Smooth muscle cell (in vitro differentiated cells): ENCODE measurements around the gene EFR3B. TPM values are rescaled to one million over a fixed set of nuclear protein-coding genes. Genes with fewer than 3 reads are reported as not detected.

ENCODE experiments used
- DNase-seq: peaks from one replicate; lab custom pipeline; 2025; ENCODE audit not compliant: unreplicated experiment; lab: John Stamatoyannopoulos, UW
- H2AFZ ChIP-seq: fragments of 200-600 bp; sonication (generic); 2 replicates; pipeline ENCODE4 v1.6.0; 2016; ENCODE audit warnings: antibody characterized with exemption, low read depth, mild to moderate bottlenecking
- H3F3A ChIP-seq: fragments of 200-600 bp; sonication (generic); 2 replicates; pipeline ENCODE4 v1.6.0; 2017; ENCODE audit warnings: antibody characterized with exemption, low read depth
- H3K27ac ChIP-seq: fragments of 200-600 bp; sonication (generic); 2 replicates; pipeline ENCODE4 v1.5.1; 2016; ENCODE audit warnings: low read depth, mild to moderate bottlenecking
- H3K27me3 ChIP-seq: fragments of 200-600 bp; sonication (generic); 2 replicates; pipeline ENCODE4 v1.6.1; 2016; ENCODE audit warnings: low read depth, mild to moderate bottlenecking
- H3K36me3 ChIP-seq: fragments of 200-600 bp; sonication (generic); 2 replicates; pipeline ENCODE4 v1.5.1; 2016; ENCODE audit warnings: low read depth
- H3K4me1 ChIP-seq: fragments of 200-600 bp; sonication (generic); 2 replicates; pipeline ENCODE4 v1.5.1; 2016; ENCODE audit warnings: low read depth
- H3K4me2 ChIP-seq: fragments of 200-600 bp; sonication (generic); 2 replicates; pipeline ENCODE4 v1.6.0; 2016; ENCODE audit warnings: mild to moderate bottlenecking
- H3K4me3 ChIP-seq: fragments of 200-600 bp; sonication (generic); 2 replicates; pipeline ENCODE4 v1.5.1; 2016; ENCODE audit warnings: mild to moderate bottlenecking
- H3K79me2 ChIP-seq: fragments of 200-600 bp; sonication (generic); 2 replicates; pipeline ENCODE4 v1.6.0; 2016; ENCODE audit warnings: low read depth, mild to moderate bottlenecking
- H3K9ac ChIP-seq: fragments of 200-600 bp; sonication (generic); 2 replicates; pipeline ENCODE4 v1.6.0; 2016; ENCODE audit warnings: low read depth
- H3K9me3 ChIP-seq: fragments of 200-600 bp; sonication (generic); replicated peaks from 2 replicates; pipeline ENCODE4 v1.5.1; 2016; ENCODE audit warnings: low read depth
- H4K20me1 ChIP-seq: fragments of 200-600 bp; sonication (generic); 2 replicates; pipeline ENCODE4 v1.6.0; 2016; ENCODE audit warnings: low read depth
- WGBS: methylation state at CpG from one replicate; pipeline ENCODE4 v1.1.7; 2016; ENCODE audit warnings: low lambda C conversion rate; 5-methylcytosine and 5-hydroxymethylcytosine counted together
- polyA plus RNA-seq: library from polyadenylated mRNA; unstranded; fragments of >200 nt; fragmentation: Nextera tagmentation; extraction: Ambion mirVana; gene quantifications from 2 replicates; pipeline ENCODE4 v1.2.1, GENCODE V29; 2016
- total RNA-seq: library from RNA; depleted of rRNA; stranded (reverse); fragments of >200 nt; gene quantifications from 2 replicates; pipeline ENCODE4 v1.2.3, GENCODE V29; 2014
- TF ChIP-seq, protein P1 (sequence below): fragments of 200-600 bp; sonication (generic); IDR thresholded peaks from 2 replicates; pipeline ENCODE4 v1.5.1; 2017; ENCODE audit warnings: borderline replicate concordance, mild to moderate bottlenecking, antibody characterized with exemption; ENCODE audit not compliant: insufficient read depth, poor library complexity, severe bottlenecking

EFR3B gene
- total and polyA plus RNA-seq, 2 experiments from 2014 or later, result 4.0 to 5.2 TPM

DNA sequence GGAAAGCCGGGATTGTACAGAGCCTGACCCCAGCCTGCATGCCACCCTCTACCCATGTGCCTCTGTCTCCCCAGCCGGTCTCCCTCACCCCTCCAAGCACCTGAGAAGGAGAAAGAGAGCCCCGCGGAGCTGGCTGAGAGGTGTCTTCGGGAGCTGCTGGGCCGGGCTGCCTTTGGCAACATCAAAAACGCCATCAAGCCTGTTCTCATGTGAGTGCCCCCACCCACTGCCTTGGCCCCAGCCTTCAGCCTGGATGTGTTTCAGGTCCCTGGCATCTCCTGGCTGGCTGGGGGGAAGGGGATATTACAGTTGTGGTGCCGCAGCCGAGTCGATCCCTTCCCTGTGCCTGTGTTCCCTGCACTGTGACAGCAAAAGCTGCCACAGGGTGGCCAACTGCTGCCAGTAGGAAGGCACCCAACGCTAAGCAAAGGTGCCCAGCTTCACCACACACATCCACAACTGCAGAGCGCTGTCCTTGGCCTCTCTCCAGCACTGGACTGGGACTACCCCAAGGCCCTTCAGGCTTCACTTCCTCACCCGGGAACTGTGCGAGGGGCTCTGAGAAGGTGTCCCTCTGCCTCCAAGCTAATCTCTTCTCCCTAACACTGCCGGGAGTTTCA lies 88.1 kb downstream of the EFR3B start:
- no peaks in the 10 kb centered on the region for H3K79me2 ChIP-seq
- no peaks in the 10 kb centered on the region for H3F3A ChIP-seq
- 87% methylated on average over 15 of the region's 15 CpGs for WGBS
- H3K4me1 ChIP-seq, result peaks cover 19% of the 10 kb centered on the region
- no peaks in the 10 kb centered on the region for H4K20me1 ChIP-seq
- DNase-seq, result no peak
- H2AFZ ChIP-seq, result no peak overlapping the region
- H3K27ac ChIP-seq, result no peak overlapping the region
- no peak overlapping the region for H3K9ac ChIP-seq
- H3K27me3 ChIP-seq, result peaks cover 6% of the 10 kb centered on the region
- H3K4me3 ChIP-seq, result no peak overlapping the region
- TF ChIP-seq, protein P1, sequence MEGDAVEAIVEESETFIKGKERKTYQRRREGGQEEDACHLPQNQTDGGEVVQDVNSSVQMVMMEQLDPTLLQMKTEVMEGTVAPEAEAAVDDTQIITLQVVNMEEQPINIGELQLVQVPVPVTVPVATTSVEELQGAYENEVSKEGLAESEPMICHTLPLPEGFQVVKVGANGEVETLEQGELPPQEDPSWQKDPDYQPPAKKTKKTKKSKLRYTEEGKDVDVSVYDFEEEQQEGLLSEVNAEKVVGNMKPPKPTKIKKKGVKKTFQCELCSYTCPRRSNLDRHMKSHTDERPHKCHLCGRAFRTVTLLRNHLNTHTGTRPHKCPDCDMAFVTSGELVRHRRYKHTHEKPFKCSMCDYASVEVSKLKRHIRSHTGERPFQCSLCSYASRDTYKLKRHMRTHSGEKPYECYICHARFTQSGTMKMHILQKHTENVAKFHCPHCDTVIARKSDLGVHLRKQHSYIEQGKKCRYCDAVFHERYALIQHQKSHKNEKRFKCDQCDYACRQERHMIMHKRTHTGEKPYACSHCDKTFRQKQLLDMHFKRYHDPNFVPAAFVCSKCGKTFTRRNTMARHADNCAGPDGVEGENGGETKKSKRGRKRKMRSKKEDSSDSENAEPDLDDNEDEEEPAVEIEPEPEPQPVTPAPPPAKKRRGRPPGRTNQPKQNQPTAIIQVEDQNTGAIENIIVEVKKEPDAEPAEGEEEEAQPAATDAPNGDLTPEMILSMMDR, result no peak
- H3K36me3 ChIP-seq, result no peaks in the 10 kb centered on the region
- H3K9me3 ChIP-seq, result no peaks in the 10 kb centered on the region
- H3K4me2 ChIP-seq, result no peak overlapping the region

DNA sequence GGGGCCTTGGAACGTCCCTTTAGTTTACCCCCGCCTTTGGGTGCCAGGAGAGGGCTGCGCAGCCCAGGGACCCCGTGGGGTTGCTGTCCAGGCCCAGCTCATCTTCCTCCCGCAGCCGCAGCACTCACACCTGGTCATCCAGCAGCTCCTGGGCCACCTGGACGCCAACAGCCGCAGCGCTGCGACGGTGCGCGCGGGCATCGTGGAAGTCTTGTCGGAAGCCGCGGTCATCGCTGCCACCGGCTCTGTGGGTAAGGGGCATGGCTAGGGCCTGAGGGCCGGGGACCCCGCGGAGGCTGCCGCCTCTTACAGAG lies 89.3 kb downstream of the EFR3B start:
- WGBS, result 64% methylated on average over 24 of the region's 24 CpGs
- Histone ChIP-seq H4K20me1 (no peaks in the 10 kb centered on the region), H3K36me3 (no peaks in the 10 kb centered on the region), H3K4me1 (peaks cover 19% of the 10 kb centered on the region), H3K79me2 (no peaks in the 10 kb centered on the region), H2AFZ (no peak overlapping the region), H3K4me2 (peak overlapping the region; percentile 81), H3K27ac (no peak overlapping the region), H3F3A (no peaks in the 10 kb centered on the region), H3K9ac (no peak overlapping the region), H3K9me3 (no peaks in the 10 kb centered on the region), H3K27me3 (peaks cover 6% of the 10 kb centered on the region), H3K4me3 (peak overlapping the region; percentile 26)
- TF ChIP-seq, protein P1, result no peak
- no peak for DNase-seq

DNA sequence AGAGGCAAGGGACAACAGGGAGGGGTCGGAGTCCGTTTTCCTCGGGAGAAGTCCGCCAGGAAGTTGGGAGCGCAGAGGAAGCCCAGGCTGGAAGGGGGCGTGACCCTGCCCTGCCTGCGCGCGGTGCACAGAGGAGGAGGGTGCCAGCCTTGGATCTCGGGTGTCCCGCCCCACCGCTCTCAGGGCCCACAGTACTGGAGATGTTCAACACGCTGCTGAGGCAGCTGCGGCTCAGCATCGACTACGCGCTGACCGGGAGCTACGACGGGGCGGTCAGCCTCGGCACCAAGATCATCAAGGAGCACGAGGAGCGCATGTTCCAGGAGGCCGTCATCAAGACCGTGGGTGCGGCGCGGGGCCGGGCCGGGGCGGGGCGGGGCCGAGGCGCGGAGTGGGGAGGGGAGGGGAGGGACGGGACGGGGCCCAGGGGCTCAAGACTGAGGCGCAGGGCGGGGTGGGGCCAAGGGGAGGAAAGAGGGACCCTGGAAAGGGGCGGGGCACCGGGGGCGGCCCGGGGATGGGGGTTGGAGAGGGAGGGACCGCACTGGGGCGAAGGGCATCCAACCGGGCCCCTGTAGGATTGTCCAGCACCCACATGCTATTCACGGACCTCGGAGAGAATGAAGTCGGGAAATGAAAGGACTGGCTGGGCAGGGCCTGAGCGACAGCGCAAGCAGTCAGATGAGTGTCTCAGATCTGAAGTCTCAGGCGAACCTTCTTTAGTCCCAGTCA lies 89.9 kb downstream of the EFR3B start:
- no peak for DNase-seq
- no peak overlapping the region for H2AFZ ChIP-seq

More for the DNA sequence above, 89.9 kb downstream of the EFR3B start:
- Histone ChIP-seq H3K27ac (no peak overlapping the region), H4K20me1 (no peaks in the 10 kb centered on the region), H3K27me3 (peaks cover 6% of the 10 kb centered on the region), H3K4me1 (peaks cover 19% of the 10 kb centered on the region), H3F3A (no peaks in the 10 kb centered on the region), H3K4me3 (peak overlapping the region; percentile 26), H3K4me2 (peak overlapping the region; percentile 81), H3K9me3 (no peaks in the 10 kb centered on the region), H3K9ac (no peak overlapping the region), H3K79me2 (no peaks in the 10 kb centered on the region), H3K36me3 (no peaks in the 10 kb centered on the region)
- TF ChIP-seq, protein P1, result no peak
- WGBS, result 12% methylated on average over 34 of the region's 53 CpGs
